Cardiac fibroblast (primary cell): ENCODE data around the gene TMC2.

Source experiments
- DNase-seq, 2 donors: peaks; one replicate each; pipeline versions ENCODE4 v3.0.0 to v3.0.0-alpha.2; 2010; ENCODE audit warnings: low read depth in 2 of 2
- H3K4me3 ChIP-seq, 2 donors: replicated peaks in 1 of 2; 1 replicate in 1 of 2; 2 replicates in 1 of 2; pipeline ENCODE4 v1.5.1; 2011; ENCODE audit warnings: low read depth in 2 of 2, low read length in 2 of 2, mild to moderate bottlenecking in 2 of 2, moderate library complexity in 1 of 2
- TF ChIP-seq, protein P1 (sequence below): IDR thresholded peaks from one replicate; pipeline ENCODE4 v1.5.1; 2011; ENCODE audit warnings: low read depth, mild to moderate bottlenecking, low read length, inconsistent platforms

TMC2 gene

GRCh38 chr20:2542361-2542760 is 6.0 kb downstream of the TMC2 start:
- TF ChIP-seq, protein P1, sequence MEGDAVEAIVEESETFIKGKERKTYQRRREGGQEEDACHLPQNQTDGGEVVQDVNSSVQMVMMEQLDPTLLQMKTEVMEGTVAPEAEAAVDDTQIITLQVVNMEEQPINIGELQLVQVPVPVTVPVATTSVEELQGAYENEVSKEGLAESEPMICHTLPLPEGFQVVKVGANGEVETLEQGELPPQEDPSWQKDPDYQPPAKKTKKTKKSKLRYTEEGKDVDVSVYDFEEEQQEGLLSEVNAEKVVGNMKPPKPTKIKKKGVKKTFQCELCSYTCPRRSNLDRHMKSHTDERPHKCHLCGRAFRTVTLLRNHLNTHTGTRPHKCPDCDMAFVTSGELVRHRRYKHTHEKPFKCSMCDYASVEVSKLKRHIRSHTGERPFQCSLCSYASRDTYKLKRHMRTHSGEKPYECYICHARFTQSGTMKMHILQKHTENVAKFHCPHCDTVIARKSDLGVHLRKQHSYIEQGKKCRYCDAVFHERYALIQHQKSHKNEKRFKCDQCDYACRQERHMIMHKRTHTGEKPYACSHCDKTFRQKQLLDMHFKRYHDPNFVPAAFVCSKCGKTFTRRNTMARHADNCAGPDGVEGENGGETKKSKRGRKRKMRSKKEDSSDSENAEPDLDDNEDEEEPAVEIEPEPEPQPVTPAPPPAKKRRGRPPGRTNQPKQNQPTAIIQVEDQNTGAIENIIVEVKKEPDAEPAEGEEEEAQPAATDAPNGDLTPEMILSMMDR = no peak
- no peak overlapping the region for H3K4me3 ChIP-seq
- DNase-seq = no peak

DNA sequence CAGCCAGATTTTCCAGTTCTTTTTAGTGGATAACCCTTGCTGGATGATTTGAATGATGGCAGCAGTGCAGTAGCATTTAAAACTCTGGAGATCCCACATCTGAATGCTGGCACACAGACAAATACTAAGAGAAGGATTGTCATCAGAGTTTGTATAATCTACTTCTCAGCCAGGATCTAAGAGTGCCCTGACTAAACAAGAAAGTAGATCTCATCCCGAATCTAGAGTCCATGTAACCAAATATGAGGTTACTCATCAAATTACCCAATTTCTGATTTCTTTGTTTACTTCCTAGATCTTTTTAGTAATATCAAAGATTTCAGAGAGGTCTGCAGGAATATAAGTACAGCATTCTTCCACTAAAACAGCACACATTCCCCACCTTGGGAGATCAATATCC is 7.8 kb downstream of the TMC2 start:
- no peak for DNase-seq
- H3K4me3 ChIP-seq = no peak overlapping the region
- TF ChIP-seq, protein P1 = no peak

DNA sequence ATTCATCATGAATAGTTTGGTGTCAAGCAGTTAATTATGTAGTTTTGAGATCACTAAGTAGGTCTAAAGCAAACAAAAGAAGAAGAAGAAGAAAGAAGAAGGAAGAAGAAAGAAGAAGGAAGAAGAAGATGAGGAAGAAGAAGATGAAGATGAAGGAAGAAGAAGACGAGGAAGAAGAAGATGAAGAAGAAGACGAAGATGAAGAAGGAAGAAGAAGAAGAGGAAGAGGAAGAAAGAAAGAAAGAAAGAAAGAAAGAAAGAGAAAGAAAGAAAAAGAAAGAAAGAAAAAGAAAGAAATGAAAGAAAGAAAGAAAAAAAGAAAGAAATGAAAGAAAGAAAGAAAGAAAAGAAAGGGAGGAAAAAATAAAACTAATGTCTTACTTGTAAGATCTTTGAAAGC is 9.2 kb downstream of the TMC2 start:
- DNase-seq = no peak
- TF ChIP-seq, protein P1 = no peak
- no peak overlapping the region for H3K4me3 ChIP-seq

- no peak overlapping the region for H3K4me3 ChIP-seq
- TF ChIP-seq, protein P1 = no peak
- no peak for DNase-seq
These were observed 21.7 kb downstream of the TMC2 start for GRCh38 chr20:2557873-2558580.

DNA sequence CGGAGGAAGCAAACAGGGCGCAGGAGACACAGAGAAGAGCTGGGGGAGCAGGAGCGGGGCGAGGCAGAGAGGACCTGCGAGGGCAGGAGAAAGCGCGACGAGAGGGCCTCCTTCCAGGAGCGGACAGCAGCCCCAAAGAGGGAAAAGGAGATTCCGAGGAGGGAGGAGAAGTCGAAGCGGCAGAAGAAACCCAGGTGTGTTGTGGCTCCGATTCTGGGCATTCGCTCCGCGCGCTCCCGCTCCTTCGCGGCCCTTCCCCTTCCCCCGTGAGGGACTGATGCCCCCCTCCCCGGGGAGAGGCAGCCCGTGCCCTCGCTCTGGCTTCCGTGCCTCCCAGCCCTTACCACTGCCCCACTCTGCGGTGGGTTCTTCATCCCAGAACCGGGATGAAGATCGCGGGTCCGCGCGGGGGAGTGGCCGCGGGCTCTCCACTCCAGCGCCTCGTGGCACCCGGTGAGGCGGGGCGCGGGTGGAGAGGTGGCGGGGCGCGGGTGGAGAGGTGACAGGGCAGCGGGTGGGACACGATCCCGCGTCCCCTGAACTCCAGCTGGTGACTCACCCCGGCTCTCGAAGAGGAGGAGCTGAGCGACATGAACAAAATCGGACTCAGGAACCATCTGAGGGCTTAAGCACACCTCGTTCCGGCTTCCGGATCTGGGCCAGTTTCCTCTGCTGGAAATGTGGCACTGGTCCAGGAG is 22.4 kb downstream of the TMC2 start:
- TF ChIP-seq, protein P1 = no peak
- peak in 1 of 2 donors; percentile 18 for DNase-seq
- H3K4me3 ChIP-seq = peak overlapping the region in 1 of 2 donors; percentile 23

DNA sequence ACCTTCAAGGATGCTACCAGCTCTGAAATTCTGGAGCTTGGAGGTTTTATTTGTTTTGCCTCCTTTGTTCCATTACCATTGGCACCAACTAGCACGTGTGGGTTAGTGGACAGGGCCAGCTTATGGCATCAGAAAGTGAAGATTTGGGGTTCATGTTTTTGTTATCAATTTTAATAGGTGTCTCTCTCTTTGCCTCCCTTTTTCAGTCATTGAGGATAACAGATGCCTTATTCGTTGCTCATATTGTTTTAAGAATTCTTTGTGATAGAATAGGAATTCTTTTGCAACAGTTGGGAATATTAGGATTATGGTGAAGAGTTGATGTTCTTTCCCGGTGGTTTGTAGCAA is 22.9 kb downstream of the TMC2 start:
- no peak for DNase-seq
- TF ChIP-seq, protein P1 = no peak
- H3K4me3 ChIP-seq = no peak overlapping the region
